Spleen (tissue), 11 donors: ENCODE results near the gene XPR1. TPM values are rescaled to one million over a fixed set of nuclear protein-coding genes. Genes with fewer than 3 reads are reported as not detected.

Experiments
- DNase-seq: peaks from one replicate; pipeline ENCODE4 v3.0.0-alpha.2; 2020
- H3K27ac ChIP-seq, 8 donors: fragments of 200-600 bp; sonication (generic) in 7 of 8; 1 replicate in 4 of 8; 2 replicates in 4 of 8; pipeline versions ENCODE4 v1.5.0 to v1.8.0; 2016 to 2021; ENCODE audit warnings: inconsistent platforms in 4 of 8, mild to moderate bottlenecking in 4 of 8, moderate library complexity in 1 of 8
- H3K27me3 ChIP-seq, 7 donors: fragments of 200-600 bp; sonication (generic) in 6 of 7; replicated peaks in 1 of 7; 1 replicate in 4 of 7; 2 replicates in 3 of 7; pipeline versions ENCODE4 v1.5.0 to v1.8.0; 2016 to 2021; ENCODE audit warnings: inconsistent platforms in 3 of 7, mild to moderate bottlenecking in 1 of 7
- H3K36me3 ChIP-seq, 6 donors: fragments of 200-600 bp; sonication (generic) in 5 of 6; 1 replicate in 4 of 6; 2 replicates in 2 of 6; pipeline versions ENCODE4 v1.5.0 to v1.8.0; 2016 to 2021; ENCODE audit warnings: inconsistent platforms in 2 of 6
- H3K4me1 ChIP-seq, 6 donors: fragments of 200-600 bp; sonication (generic) in 5 of 6; 1 replicate in 3 of 6; 2 replicates in 3 of 6; pipeline versions ENCODE4 v1.5.0 to v1.8.0; 2016 to 2021; ENCODE audit warnings: inconsistent platforms in 3 of 6
- H3K4me3 ChIP-seq, 8 donors: fragments of 200-600 bp; sonication (generic) in 7 of 8; 1 replicate in 4 of 8; 2 replicates in 4 of 8; pipeline versions ENCODE4 v1.5.0 to v1.8.0; 2016 to 2021; ENCODE audit warnings: inconsistent platforms in 4 of 8, mild to moderate bottlenecking in 4 of 8, moderate library complexity in 2 of 8
- H3K9me3 ChIP-seq, 8 donors: fragments of 200-600 bp; sonication (generic) in 7 of 8; 1 replicate in 4 of 8; 2 replicates in 4 of 8; pipeline versions ENCODE4 v1.5.0 to v1.8.0; 2016 to 2021; ENCODE audit warnings: inconsistent platforms in 4 of 8
- CTCF ChIP-seq, 11 experiments: fragments of 200-600 bp in 7 of 11; fragments of 450-650 bp in 4 of 11; sonication (generic) in 4 of 11; IDR thresholded peaks in 8 of 11; conservative IDR thresholded peaks in 3 of 11; 1 replicate in 7 of 11; 2 replicates in 4 of 11; pipeline versions ENCODE4 v1.4.0 to v1.8.0; 2016 to 2021; ENCODE audit warnings: antibody characterized with exemption in 11 of 11, inconsistent platforms in 4 of 11, mild to moderate bottlenecking in 1 of 11
- POLR2A ChIP-seq, 3 donors: fragments of 450-650 bp; IDR thresholded peaks; one replicate each; pipeline ENCODE4 v1.5.1; 2017; ENCODE audit warnings: antibody characterized with exemption in 3 of 3, mild to moderate bottlenecking in 1 of 3
- POLR2AphosphoS5 ChIP-seq, 3 donors: sonication (generic); formaldehyde crosslinking; IDR thresholded peaks; one replicate each; pipeline ENCODE4 v1.5.1; 2017; ENCODE audit warnings: antibody characterized with exemption in 3 of 3
- WGBS, 5 donors: extraction: QIAGEN DNeasy Blood & Tissue Kit in 3 of 5; methylation state at CpG; one replicate each; pipeline versions ENCODE4 v1.1.5 to v1.1.7; 2013 to 2018; 5-methylcytosine and 5-hydroxymethylcytosine counted together
- intact Hi-C: fragments of 100-400 bp; cut with DNase I; formaldehyde crosslinking; loops from one replicate; pipeline ENCODE4 v1.15.0; 2023; ENCODE audit warnings: low total_unique reads
- polyA plus RNA-seq, 3 donors: library from polyadenylated mRNA; stranded (reverse); fragments of 200-250 nt; gene quantifications; one replicate each; pipeline ENCODE4 v1.2.1, GENCODE V29; 2013
- total RNA-seq, 7 donors: library from RNA; depleted of rRNA in 3 of 7; stranded (reverse); fragments of >200 nt in 3 of 7; fragmentation: NEBNext Ultra II Directional in 4 of 7; extraction: Animal tissue kit (Norgen Biotek cat#: 25700) in 4 of 7; gene quantifications; one replicate each; pipeline versions ENCODE4 v1.1.0 to v1.2.1, GENCODE V29; 2016 to 2021
- donor health status: healthy with polysubstance abuse.
- donor health status: DM: no; HTN: no; CAD: no; lungs with moderate emphysema.
- donor health status: DM: no; HTN: no; CAD: no.
- donor health status: Bipolar disorder and iron deficiency.
- donor health status: healthy.
- donor health status: DM: no; HTN: no; CAD: no.
- donor health status: DM: yes; HTN: yes; CAD: no.

The XPR1 gene
- total and polyA plus RNA-seq, 10 donors, result 2.3 to 26.8 (median 18.1) TPM

- Histone ChIP-seq H3K27ac (no peak overlapping the region), H3K4me3 (no peak overlapping the region), H3K36me3 (peaks cover 0 to 45% (median 2%) of the 10 kb centered on the region in 6 donors), H3K9me3 (peaks cover 10 to 90% (median 66%) of the 10 kb centered on the region in 8 donors), H3K4me1 (no peaks in the 10 kb centered on the region), H3K27me3 (no peaks in the 10 kb centered on the region)
- intact Hi-C loops, result no loop called here
- DNase-seq, result no peak
- TF ChIP-seq POLR2A (IDR thresholded peaks at IDR 0.05) (no peak), POLR2AphosphoS5 (IDR thresholded peaks at IDR 0.05) (no peak), CTCF (IDR thresholded peaks at IDR 0.05 in 8 of 11, conservative IDR thresholded peaks at IDR 0.05 in 3 of 11) (no peak)
Measured at GRCh38 chr1:180742663-180743062, 110.8 kb downstream of the XPR1 start.

DNA sequence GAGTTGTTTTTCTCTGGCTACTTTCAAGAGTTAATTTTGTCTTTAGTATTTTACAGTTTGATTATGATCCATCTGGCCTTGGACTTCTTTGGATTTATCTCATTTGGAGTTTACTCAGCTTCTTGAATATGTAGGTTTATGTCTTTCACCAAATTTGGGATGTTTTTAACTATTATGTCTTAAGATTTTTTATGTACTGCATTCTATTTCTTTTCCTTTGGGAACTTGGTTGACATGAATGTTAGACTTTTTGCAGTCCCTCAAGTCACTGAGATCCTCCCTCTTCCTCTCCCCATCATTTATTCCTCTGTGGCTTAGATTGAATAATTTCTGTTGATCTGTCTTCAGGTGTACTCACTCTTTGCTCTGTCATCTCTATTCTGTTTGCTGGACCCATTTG, 112.0 kb downstream of the XPR1 start:
- Histone ChIP-seq H3K9me3 (peaks cover 10 to 80% (median 57%) of the 10 kb centered on the region in 8 donors), H3K4me1 (no peaks in the 10 kb centered on the region), H3K27ac (no peak overlapping the region), H3K36me3 (peaks cover 0 to 39% (median 2%) of the 10 kb centered on the region in 6 donors), H3K27me3 (no peaks in the 10 kb centered on the region), H3K4me3 (no peak overlapping the region)
- TF ChIP-seq POLR2A (IDR thresholded peaks at IDR 0.05), result no peak
- no peak for TF ChIP-seq POLR2AphosphoS5 (IDR thresholded peaks at IDR 0.05)
- no peak for TF ChIP-seq CTCF (IDR thresholded peaks at IDR 0.05 in 8 of 11, conservative IDR thresholded peaks at IDR 0.05 in 3 of 11)
- intact Hi-C loops, result no loop called here
- no peak for DNase-seq

- Histone ChIP-seq H3K27me3 (no peaks in the 10 kb centered on the region), H3K4me1 (no peaks in the 10 kb centered on the region), H3K9me3 (peaks cover 10 to 67% (median 51%) of the 10 kb centered on the region in 8 donors), H3K36me3 (peaks cover 0 to 29% (median 0%) of the 10 kb centered on the region in 6 donors), H3K27ac (no peak overlapping the region), H3K4me3 (no peak overlapping the region)
- intact Hi-C loops, result no loop called here
- no peak for TF ChIP-seq POLR2A (IDR thresholded peaks at IDR 0.05)
- TF ChIP-seq CTCF (IDR thresholded peaks at IDR 0.05 in 8 of 11, conservative IDR thresholded peaks at IDR 0.05 in 3 of 11), result no peak
- TF ChIP-seq POLR2AphosphoS5 (IDR thresholded peaks at IDR 0.05), result no peak
- WGBS, 5 donors, result 85 to 99% (median 95%) methylated on average over 6 of the region's 6 CpGs
- no peak for DNase-seq
Measured at GRCh38 chr1:180745098-180745497, 113.3 kb downstream of the XPR1 start.

DNA sequence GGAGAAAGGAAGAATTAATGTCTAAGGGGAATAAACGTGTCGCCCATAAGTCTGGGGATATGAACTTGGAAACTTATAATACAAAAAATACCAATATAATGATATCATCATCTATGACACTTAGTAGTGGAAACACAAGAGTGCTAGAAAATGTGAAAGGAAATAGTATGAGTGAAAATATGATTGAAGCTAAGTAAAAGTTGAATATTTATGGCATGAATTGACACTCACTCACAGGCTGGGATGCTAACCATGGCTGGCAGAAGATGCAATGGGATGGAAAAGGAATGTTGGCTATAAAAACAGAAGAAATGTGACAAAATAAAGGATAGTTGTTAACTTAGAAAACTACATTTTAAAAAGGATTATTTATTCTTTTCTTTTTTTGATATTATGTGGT, 120.1 kb downstream of the XPR1 start:
- intact Hi-C loops, result no loop called here
- 92 to 98% (median 96%) methylated on average over 2 of the region's 2 CpGs for WGBS, 5 donors
- Histone ChIP-seq H3K4me1 (no peaks in the 10 kb centered on the region), H3K27me3 (no peaks in the 10 kb centered on the region), H3K27ac (no peak overlapping the region), H3K36me3 (peaks cover 0 to 5% (median 0%) of the 10 kb centered on the region in 6 donors), H3K4me3 (no peak overlapping the region), H3K9me3 (peaks cover 0 to 12% (median 0%) of the 10 kb centered on the region in 8 donors)
- DNase-seq, result no peak
- TF ChIP-seq POLR2AphosphoS5 (IDR thresholded peaks at IDR 0.05), result no peak
- TF ChIP-seq POLR2A (IDR thresholded peaks at IDR 0.05), result no peak
- TF ChIP-seq CTCF (IDR thresholded peaks at IDR 0.05 in 8 of 11, conservative IDR thresholded peaks at IDR 0.05 in 3 of 11), result no peak
